ENCODE results near the gene ATXN10.
"Not testable (repeated sequence)": the region's sequence is repeated elsewhere in the genome, so short reads cannot be mapped to it uniquely, and the experiment has no call there.

Gene ATXN10

GRCh38 chr22:45784357-45785277 lies 113.0 kb downstream of the ATXN10 start:
- no peak for DNase-seq (ENCODE audit: low read depth)

- DNase-seq (ENCODE audit: low read depth) = no peak
Measured at GRCh38 chr22:45785458-45785857, 113.8 kb downstream of the ATXN10 start.

- no peak for DNase-seq (ENCODE audit: low read depth)
Measured at GRCh38 chr22:45786726-45787125, 115.1 kb downstream of the ATXN10 start.

GRCh38 chr22:45787759-45788158 lies 116.1 kb downstream of the ATXN10 start:
- DNase-seq (ENCODE audit: low read depth) = no peak

- DNase-seq (ENCODE audit: low read depth) = no peak
Measured at GRCh38 chr22:45788522-45788921, 116.9 kb downstream of the ATXN10 start.

- DNase-seq (ENCODE audit: low read depth) = no peak
Measured at GRCh38 chr22:45790401-45790800, 118.8 kb downstream of the ATXN10 start.

- DNase-seq (ENCODE audit: low read depth) = no peak
Measured at GRCh38 chr22:45793161-45793560, 121.5 kb downstream of the ATXN10 start.

GRCh38 chr22:45793892-45794291 lies 122.3 kb downstream of the ATXN10 start:
- DNase-seq (ENCODE audit: low read depth) = no peak

GRCh38 chr22:45796009-45796408 lies 124.4 kb downstream of the ATXN10 start:
- DNase-seq (ENCODE audit: low read depth) = not testable (repeated sequence)

- no peak for DNase-seq (ENCODE audit: low read depth)
Measured at GRCh38 chr22:45799291-45799690, 127.7 kb downstream of the ATXN10 start.

GRCh38 chr22:45802054-45802453 lies 130.4 kb downstream of the ATXN10 start:
- DNase-seq (ENCODE audit: low read depth) = no peak

GRCh38 chr22:45804319-45804985 lies 132.8 kb downstream of the ATXN10 start:
- no peak for DNase-seq (ENCODE audit: low read depth)

GRCh38 chr22:45804986-45805325 lies 133.3 kb downstream of the ATXN10 start:
- peak; percentile 96 for DNase-seq (ENCODE audit: low read depth)

- no peak for DNase-seq (ENCODE audit: low read depth)
Measured at GRCh38 chr22:45805413-45805812, 133.8 kb downstream of the ATXN10 start.

GRCh38 chr22:45807156-45807915 lies 135.7 kb downstream of the ATXN10 start:
- DNase-seq (ENCODE audit: low read depth) = no peak

GRCh38 chr22:45812910-45813309 lies 141.3 kb downstream of the ATXN10 start:
- no peak for DNase-seq (ENCODE audit: low read depth)

- DNase-seq (ENCODE audit: low read depth) = no peak
Measured at GRCh38 chr22:45814198-45814597, 142.6 kb downstream of the ATXN10 start.

- no peak for DNase-seq (ENCODE audit: low read depth)
Measured at GRCh38 chr22:45816776-45817175, 145.1 kb downstream of the ATXN10 start.

- DNase-seq (ENCODE audit: low read depth) = no peak
Measured at GRCh38 chr22:45817745-45818423, 146.2 kb downstream of the ATXN10 start.

GRCh38 chr22:45818424-45819085 lies 146.9 kb downstream of the ATXN10 start:
- DNase-seq (ENCODE audit: low read depth) = no peak

GRCh38 chr22:45819305-45819704 lies 147.7 kb downstream of the ATXN10 start:
- no peak for DNase-seq (ENCODE audit: low read depth)

- no peak for DNase-seq (ENCODE audit: low read depth)
Measured at GRCh38 chr22:45823336-45823735, 151.7 kb downstream of the ATXN10 start.
